Progenitor cell of endocrine pancreas (in vitro differentiated cells): ENCODE data around the gene MARCHF3. TPM values are rescaled to one million over a fixed set of nuclear protein-coding genes. Genes with fewer than 3 reads are reported as not detected.
A peak's percentile ranks its signal among the peaks of the same experiment; 100 is the strongest.

Experiments used
- DNase-seq: peaks from one replicate; pipeline ENCODE4 v3.0.0; 2021; ENCODE audit warnings: low spot score; ENCODE audit not compliant: unreplicated experiment
- H3K27ac Mint-ChIP-seq: 2 replicates; pipeline ENCODE4 v1.8.0; 2021; ENCODE audit warnings: mild to moderate bottlenecking, moderate library complexity, mixed read lengths
- H3K27me3 Mint-ChIP-seq: 2 replicates; pipeline ENCODE4 v1.8.0; 2021; ENCODE audit warnings: mixed read lengths
- H3K36me3 Mint-ChIP-seq: 2 replicates; pipeline ENCODE4 v1.8.0; 2022; ENCODE audit warnings: mixed read lengths; ENCODE audit not compliant: insufficient read depth
- H3K4me1 Mint-ChIP-seq: 2 replicates; pipeline ENCODE4 v1.8.0; 2021; ENCODE audit warnings: low read depth, mixed read lengths
- H3K4me3 Mint-ChIP-seq: 2 replicates; pipeline ENCODE4 v1.8.0; 2021; ENCODE audit warnings: low read depth, mild to moderate bottlenecking, moderate library complexity, mixed read lengths
- H3K9me3 Mint-ChIP-seq: 2 replicates; pipeline ENCODE4 v1.8.0; 2021; ENCODE audit warnings: low read depth, mixed read lengths
- total RNA-seq: library from RNA; stranded (reverse); gene quantifications from 2 replicates; pipeline ENCODE4 v1.2.1, GENCODE V29; 2021
- TF ChIP-seq, protein P1 (sequence below): fragments of 200-600 bp; sonication (generic); IDR thresholded peaks from one replicate; pipeline ENCODE4 v1.5.0; 2021; ENCODE audit warnings: antibody characterized with exemption, mild to moderate bottlenecking; ENCODE audit not compliant: unreplicated experiment

The MARCHF3 gene
- total RNA-seq, 1 donor from 2014 or later: 11.6 TPM

DNA sequence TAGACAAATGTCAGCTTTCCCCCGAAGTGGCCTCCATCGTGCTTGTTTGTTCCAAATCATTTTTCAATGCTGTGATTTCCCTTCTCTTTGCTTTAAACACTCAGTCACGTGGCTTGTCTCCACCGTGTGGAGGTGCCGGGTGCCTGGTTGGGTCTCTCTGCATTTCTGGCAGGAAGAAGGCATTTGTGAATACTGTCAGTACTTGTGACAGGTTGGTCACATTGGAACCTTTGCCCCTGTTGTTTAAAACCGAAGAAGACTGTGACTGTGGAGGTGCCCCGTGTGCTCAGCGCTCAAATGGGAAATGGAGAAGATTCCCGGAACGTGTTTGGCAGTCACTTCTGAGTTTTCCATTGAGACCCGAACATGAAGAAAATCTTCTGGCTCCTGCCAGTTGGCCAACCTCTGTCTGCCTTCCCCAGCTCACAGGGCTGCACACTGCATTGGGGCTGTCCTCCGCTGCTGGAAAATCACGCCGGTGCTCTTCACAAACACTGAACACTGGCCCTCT, 178.8 kb downstream of the MARCHF3 start:
- H3K27ac Mint-ChIP-seq: no peak overlapping the region
- peaks cover 16% of the 10 kb centered on the region for H3K36me3 Mint-ChIP-seq
- TF ChIP-seq, protein P1, sequence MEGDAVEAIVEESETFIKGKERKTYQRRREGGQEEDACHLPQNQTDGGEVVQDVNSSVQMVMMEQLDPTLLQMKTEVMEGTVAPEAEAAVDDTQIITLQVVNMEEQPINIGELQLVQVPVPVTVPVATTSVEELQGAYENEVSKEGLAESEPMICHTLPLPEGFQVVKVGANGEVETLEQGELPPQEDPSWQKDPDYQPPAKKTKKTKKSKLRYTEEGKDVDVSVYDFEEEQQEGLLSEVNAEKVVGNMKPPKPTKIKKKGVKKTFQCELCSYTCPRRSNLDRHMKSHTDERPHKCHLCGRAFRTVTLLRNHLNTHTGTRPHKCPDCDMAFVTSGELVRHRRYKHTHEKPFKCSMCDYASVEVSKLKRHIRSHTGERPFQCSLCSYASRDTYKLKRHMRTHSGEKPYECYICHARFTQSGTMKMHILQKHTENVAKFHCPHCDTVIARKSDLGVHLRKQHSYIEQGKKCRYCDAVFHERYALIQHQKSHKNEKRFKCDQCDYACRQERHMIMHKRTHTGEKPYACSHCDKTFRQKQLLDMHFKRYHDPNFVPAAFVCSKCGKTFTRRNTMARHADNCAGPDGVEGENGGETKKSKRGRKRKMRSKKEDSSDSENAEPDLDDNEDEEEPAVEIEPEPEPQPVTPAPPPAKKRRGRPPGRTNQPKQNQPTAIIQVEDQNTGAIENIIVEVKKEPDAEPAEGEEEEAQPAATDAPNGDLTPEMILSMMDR: no peak
- H3K27me3 Mint-ChIP-seq: no peaks in the 10 kb centered on the region
- H3K4me3 Mint-ChIP-seq: no peak overlapping the region
- DNase-seq: no peak
- peaks cover 24% of the 10 kb centered on the region for H3K4me1 Mint-ChIP-seq
- no peaks in the 10 kb centered on the region for H3K9me3 Mint-ChIP-seq

DNA sequence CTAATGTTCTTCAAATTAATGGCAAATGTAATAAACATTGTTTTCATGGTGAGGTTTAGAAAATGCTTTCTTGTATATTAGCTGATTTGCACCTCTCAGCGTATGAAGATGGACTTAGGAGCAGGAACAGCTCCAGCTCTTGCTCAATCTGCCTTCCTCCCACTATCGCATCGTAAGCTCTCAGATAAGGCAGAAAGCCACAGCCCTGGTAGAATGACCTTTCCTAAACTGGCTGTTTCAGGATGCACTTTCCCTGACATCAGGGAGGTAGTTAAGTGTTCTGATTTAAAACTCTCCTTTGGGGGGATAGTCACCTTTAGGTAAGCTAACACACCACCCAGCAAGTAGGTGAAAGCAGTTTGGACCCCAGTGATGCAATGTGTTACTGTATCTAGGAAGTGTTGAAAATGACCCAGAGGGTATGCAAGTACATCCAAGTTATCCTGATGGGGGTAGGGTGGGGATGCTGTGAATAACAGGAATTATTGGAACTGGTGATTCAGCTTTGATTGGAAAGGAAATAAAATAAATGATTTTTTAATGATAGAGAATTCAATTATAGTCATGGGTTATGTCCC, 181.2 kb downstream of the MARCHF3 start:
- Mint-ChIP-seq H3K27ac (peak overlapping the region; percentile 3), H3K27me3 (peaks cover 13% of the 10 kb centered on the region), H3K36me3 (peaks cover 9% of the 10 kb centered on the region), H3K4me3 (no peak overlapping the region), H3K4me1 (peaks cover 30% of the 10 kb centered on the region), H3K9me3 (no peaks in the 10 kb centered on the region)
- no peak for DNase-seq
- TF ChIP-seq, protein P1: no peak

DNA sequence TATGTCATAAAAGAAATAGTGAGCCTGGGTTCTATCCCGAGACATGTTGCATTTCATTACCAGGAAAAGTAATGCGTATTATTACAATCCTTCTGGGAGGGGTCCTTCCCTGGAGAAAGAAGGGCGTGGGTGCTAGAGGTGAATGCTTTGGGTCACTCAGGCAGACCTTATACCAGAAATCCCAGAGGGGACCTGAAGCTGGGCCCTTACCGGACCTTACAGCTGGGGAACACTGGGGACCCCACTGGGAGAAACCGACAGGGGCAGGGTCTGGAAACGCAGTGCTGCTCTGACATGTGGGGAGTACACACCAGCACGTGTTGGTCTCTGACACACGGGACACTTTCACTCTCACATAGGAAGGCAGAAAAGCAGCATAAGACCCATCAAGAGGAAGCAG, 182.1 kb downstream of the MARCHF3 start:
- H3K9me3 Mint-ChIP-seq: no peaks in the 10 kb centered on the region
- TF ChIP-seq, protein P1: no peak
- peaks cover 3% of the 10 kb centered on the region for H3K36me3 Mint-ChIP-seq
- DNase-seq: no peak
- no peak overlapping the region for H3K27ac Mint-ChIP-seq
- peaks cover 35% of the 10 kb centered on the region for H3K4me1 Mint-ChIP-seq
- no peak overlapping the region for H3K4me3 Mint-ChIP-seq
- peaks cover 22% of the 10 kb centered on the region for H3K27me3 Mint-ChIP-seq

DNA sequence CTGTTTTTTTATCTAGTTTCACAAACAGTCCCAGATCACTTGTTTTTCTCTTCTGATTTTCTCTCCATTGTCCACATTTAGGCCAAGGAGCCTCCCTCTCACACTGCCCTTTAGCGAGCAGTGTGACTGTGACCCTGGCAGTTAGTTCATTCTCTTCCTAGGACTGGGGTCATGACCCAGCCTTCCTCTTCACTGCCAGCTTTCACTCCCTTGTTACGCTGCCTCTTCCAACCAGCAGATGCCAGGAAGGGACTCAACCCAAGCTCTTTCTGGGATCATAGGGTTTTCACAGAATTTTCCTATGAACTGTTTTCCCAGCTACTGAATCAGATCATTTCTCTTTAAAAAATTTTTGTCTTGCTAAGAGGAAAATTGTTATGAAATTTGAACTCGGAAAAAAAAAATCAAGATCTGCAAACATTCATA, 182.5 kb downstream of the MARCHF3 start:
- Mint-ChIP-seq H3K4me1 (peaks cover 35% of the 10 kb centered on the region), H3K36me3 (no peaks in the 10 kb centered on the region), H3K9me3 (no peaks in the 10 kb centered on the region), H3K27ac (no peak overlapping the region), H3K27me3 (peaks cover 26% of the 10 kb centered on the region), H3K4me3 (no peak overlapping the region)
- TF ChIP-seq, protein P1: no peak
- DNase-seq: no peak

DNA sequence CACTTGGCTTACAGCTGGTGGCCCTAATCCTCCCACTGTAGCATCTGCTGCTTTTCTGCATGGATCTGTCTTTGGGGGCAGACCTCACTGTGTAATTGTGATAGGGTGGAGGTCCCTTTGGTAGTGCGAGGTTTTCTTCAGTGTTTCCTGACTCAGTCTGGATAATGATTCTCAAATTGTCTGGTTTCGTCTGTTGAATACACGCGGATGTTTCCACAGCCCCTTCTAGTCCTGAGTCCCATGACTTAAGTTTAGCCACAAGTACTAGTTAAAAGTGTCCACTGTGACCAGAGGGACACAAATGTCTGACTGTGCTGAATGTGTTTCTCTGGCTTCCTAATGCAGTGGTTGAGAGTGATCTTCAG, 182.9 kb downstream of the MARCHF3 start:
- H3K4me3 Mint-ChIP-seq: no peak overlapping the region
- no peaks in the 10 kb centered on the region for H3K9me3 Mint-ChIP-seq
- H3K27ac Mint-ChIP-seq: no peak overlapping the region
- no peaks in the 10 kb centered on the region for H3K36me3 Mint-ChIP-seq
- H3K27me3 Mint-ChIP-seq: peaks cover 30% of the 10 kb centered on the region
- DNase-seq: no peak
- peaks cover 35% of the 10 kb centered on the region for H3K4me1 Mint-ChIP-seq
- TF ChIP-seq, protein P1: no peak
